GM18870 (cell line): ENCODE results near the gene C16orf82.
"Not testable (repeated sequence)": the region's sequence is repeated elsewhere in the genome, so short reads cannot be mapped to it uniquely, and the experiment has no call there.

Experiments used
- ATAC-seq: cut with Tn5 transposase; IDR thresholded peaks from one replicate; pipeline ENCODE4 v1.9.1; 2021; ENCODE audit warnings: moderate library complexity; ENCODE audit not compliant: unreplicated experiment

C16orf82 gene

GRCh38 chr16:27086031-27086430 lies 19.3 kb downstream of the C16orf82 start:
- not testable (repeated sequence) for ATAC-seq

DNA sequence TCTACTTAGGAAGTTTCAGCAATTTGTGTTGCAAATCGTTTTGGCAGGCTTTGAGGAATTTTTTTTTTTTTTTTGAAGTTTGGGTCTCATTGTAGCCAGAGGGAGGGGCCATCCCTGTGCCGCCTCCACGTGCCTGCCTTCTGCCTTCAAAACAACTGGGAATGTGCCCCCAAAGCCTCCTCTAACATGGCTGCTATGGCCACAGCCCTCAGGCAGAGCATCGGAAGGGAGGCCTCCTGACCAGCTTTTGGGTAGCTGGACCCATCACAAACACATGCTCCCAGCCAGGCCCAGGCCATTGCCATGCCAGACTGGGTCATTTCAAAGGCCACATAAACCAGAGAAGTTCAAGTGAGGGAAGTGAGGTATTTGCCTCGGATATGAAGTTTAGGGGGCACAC lies 21.5 kb downstream of the C16orf82 start:
- ATAC-seq = no peak

DNA sequence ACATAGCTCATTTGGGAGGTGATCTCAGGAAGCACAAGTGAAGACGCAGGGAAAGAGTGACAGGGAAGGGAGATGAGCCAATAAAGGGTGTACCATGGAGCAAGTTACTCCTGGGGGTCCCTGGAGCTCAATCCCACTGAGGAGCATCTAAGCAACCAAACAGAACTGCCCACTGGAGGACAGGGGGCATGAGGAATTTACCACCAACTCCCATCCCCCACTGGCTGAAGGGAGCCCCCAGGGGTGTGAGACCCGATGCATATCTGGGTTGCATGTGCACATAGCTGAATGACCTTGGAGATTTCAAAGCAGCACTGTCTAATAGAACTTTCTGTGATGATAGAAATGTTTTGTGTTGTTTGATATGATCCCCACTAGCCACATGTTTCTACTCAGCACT lies 29.6 kb downstream of the C16orf82 start:
- ATAC-seq = no peak

GRCh38 chr16:27097800-27098230 lies 31.1 kb downstream of the C16orf82 start:
- no peak for ATAC-seq

GRCh38 chr16:27098366-27099049 lies 31.8 kb downstream of the C16orf82 start:
- ATAC-seq = no peak

- no peak for ATAC-seq
These were observed 36.2 kb downstream of the C16orf82 start for GRCh38 chr16:27102701-27103575.

DNA sequence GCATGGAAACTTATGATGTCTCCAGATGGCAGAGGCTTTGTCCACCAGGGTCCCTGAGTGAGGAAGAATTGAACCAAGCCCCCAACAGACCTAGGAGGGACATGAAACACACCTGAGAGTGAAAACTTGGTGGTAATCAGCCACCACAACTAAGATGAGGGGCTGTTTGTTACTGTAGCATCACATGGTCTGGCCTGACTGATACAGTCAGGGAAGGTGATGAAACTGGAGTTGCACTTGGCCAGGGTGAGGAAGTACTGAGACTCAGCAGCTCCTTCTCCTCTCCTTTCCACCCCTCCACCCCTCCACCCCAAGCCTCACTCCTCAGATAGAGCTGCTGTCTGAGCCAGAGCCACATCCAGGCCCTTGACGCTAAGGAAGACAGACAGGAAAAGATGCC lies 37.2 kb downstream of the C16orf82 start:
- ATAC-seq = no peak

GRCh38 chr16:27106305-27106704 lies 39.6 kb downstream of the C16orf82 start:
- no peak for ATAC-seq

GRCh38 chr16:27107185-27107592 lies 40.5 kb downstream of the C16orf82 start:
- no peak for ATAC-seq

DNA sequence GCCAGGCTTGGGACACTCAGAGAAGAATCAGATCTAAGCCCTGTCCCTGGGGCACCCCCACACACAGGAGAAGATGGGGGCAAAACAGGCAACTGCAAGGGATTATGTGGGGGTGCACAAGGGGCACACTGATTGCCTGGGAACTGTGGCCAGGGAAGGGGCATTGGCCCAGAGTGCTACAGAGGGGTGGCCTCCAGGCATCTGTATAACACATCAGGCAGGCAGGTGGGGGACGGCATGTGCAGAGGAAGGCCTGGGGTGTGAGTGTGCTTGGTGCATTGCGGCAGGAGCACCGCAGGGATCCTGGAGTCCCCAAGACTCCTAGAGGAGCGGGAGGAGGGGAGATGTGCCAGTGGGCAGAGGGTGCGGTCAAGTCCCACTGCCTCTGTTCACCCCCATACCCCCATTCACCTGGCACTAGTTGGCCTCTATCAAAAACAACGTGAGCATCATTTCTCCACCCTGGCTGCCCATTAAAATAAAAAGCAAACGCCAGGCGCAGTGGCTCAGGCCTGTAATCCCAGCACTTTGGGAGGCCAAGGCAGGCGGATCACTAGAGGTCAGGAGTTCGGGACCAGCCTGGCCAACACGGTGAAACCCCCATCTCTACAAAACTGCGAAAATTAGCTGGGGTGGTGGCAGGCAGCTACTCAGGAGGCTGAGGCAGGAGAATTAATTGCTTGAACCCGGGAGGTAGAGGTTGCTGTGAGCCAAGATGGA lies 41.5 kb downstream of the C16orf82 start:
- no peak for ATAC-seq

DNA sequence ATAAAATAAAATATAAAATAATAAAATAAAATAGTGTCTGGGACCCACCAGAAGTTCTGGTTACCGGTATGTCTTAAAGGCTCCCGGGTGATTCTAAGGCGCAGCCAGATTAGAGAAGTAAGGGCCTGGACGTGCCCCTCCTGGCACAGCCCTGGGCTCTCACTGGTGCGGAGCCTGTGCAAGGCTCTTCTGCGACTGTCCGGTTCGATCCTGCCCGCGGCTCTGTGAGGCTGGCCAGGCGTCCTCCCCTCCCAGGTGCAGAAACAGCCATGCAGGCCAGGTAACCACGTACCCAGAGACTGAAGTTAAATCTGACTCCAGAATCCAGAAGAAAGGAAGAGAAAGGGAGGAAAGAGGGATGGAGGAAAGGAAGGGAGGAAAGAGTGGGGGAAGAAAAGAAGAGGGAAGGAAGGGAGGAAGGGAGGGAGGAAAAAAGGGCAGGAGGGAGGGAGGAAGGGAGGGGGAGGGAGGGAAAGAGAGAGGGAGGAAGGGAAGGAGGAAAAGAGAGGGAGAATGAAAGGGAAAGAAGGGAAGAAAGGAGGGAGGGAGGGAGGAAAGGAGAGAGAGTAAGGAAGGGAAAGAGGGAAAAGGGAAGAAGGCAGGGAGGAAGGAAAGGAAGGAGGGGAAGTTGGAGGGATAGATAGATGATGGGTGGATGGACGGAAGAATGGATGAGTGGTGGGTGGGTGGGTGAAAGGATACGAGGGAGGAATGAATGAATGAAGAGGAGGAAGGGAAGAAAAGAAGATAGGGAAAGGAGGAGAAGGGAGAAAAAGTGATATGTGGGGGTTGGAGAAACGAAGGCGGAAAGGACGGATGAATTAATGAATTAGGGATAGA lies 42.3 kb downstream of the C16orf82 start:
- ATAC-seq = no peak

DNA sequence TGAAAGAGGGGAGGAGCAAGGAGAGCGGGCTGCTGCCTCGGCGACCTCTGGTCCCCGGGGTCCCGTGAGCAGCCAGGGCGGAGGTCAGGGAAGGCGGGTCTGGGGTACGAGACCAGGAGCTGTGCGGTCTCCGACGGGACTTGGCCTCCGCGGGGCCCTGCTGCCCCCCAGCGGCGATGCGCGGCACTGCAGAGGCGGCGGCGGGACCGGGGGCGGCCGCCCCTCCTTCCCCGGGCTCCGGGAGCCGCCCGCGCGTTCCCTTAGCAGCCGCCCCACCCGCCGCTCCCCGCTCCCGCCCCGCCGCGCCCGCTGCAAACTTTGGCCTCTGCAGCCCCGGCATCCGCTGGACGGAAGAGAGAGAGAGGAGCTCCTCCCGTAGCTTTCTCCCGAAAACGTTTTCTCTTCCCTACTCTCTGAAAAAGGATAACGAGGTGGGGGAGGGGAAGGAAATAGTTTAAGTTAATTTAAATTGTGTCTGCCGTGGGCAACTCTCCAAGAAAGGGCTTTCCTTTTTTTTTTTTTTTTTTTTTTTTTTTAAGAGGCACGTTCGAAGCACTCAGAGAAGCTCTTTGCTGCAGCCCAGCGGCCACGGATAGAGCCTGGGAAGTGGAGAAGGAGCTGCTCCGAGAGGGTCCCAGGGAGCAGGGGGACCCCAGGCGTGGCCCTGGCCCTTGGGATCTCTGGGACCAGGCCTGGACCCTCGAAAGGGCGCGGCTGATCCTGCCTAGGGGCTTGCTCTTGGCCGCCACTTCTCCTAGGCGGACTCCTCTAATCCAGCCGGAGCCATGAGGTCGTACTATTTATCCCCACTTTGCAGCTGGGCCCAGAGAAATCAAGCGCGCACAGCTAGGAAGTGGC lies 43.2 kb downstream of the C16orf82 start:
- no peak for ATAC-seq

DNA sequence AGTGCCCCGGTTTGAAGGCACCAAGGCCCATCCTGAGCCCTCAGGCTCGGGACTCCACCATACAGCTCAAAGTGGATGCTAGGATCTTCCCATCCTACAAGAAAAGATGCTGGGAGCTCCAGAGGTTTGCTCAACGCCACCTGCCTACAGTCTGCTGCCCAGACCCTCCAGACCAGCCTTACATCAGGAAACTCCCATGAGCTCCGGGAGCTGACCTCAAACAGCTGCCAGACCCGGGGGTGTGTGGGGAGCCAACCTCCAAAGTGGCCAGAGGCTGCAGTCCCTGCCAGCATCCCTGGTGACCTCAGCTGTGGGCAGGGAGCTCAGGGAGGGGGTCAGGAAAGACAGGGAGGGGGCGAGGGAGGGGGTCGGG lies 43.8 kb downstream of the C16orf82 start:
- ATAC-seq = no peak

- no peak for ATAC-seq
These were observed 44.8 kb downstream of the C16orf82 start for GRCh38 chr16:27111486-27111885.

DNA sequence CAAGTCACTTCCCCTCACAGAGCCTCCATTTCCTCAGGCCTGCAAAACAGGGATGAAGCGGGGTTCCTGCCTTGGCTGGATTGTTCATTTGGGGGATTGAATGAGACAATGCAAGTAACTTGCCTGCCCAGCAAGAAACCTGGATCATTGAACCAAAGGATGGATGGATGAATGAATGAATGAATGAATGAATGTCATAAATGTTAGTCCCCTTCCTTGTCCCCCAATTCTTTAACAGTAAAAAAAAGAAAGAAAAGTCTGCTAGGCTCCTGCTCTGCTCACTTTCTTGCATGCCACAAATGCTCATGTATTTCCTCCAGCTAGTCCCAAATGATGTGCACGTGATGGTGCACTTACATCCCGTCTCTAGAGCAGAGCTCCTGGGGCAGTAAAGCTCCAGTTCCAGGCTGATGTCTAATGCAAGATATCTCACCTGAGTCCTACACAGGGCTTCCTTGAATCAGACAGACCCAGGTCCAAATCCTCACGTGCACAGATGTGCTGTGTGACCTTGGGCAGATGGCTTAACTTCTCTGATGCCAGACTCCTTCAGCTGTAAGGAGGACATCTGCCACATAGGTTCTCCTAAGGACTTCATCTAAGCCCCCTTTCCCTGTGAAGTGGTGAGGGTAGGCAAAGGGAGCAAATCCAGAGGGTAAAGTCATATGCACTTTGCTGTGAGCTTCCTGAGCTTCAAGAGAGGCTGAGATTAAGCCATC lies 45.5 kb downstream of the C16orf82 start:
- ATAC-seq = no peak

DNA sequence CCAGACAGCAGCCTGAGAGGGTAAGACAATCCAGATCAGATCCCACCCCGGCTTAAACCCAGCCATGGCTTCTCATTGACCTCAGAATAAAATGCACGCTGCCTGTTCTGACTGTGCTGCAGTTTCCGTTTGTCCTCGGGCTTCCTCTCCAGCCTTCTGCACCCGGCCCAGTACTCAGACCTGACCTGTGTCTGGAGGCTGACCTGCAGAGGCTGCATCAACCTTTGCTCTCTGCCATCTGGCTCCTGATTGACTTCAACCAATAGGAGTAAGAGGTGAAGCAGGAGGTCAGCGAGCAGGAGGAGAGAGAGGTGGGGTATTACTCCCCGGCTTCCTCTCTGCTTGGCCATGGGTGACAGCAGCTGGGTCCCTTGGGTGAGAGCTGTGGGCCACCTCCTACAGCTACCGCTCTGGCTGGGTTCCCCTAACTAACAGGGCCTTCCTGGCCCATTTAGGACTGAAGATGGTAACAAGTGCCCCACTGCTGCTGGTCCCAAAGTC lies 46.7 kb downstream of the C16orf82 start:
- ATAC-seq = no peak

DNA sequence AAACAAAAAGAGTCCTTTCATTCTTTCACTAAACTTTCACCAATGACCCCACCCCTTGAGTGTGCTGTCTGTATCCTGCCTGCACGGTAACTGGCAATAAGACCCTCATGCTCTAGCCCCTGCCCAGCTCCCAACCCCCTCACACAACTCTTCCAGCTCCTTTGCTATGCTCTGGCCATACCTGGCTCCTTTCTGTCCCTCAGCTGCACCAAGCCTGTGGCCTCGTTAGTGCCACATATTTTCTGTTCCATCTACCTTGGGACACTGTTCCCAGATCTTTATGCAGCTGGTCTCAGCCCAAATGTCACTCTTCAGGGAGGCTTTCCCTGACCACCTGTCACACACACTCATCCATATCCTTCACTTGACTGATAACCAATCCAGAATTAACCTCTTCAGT lies 47.3 kb downstream of the C16orf82 start:
- no peak for ATAC-seq

- no peak for ATAC-seq
These were observed 51.8 kb downstream of the C16orf82 start for GRCh38 chr16:27118526-27118925.
